HG02943 (cell line): ENCODE measurements around the gene TRIM7.
"Not testable (repeated sequence)": the region's sequence is repeated elsewhere in the genome, so short reads cannot be mapped to it uniquely, and the experiment has no call there.

Experiments
- ATAC-seq: cut with Tn5 transposase; IDR thresholded peaks from one replicate; pipeline ENCODE4 v1.9.1; 2021; ENCODE audit warnings: mild to moderate bottlenecking, low read depth, moderate library complexity; ENCODE audit not compliant: unreplicated experiment

TRIM7 gene

DNA sequence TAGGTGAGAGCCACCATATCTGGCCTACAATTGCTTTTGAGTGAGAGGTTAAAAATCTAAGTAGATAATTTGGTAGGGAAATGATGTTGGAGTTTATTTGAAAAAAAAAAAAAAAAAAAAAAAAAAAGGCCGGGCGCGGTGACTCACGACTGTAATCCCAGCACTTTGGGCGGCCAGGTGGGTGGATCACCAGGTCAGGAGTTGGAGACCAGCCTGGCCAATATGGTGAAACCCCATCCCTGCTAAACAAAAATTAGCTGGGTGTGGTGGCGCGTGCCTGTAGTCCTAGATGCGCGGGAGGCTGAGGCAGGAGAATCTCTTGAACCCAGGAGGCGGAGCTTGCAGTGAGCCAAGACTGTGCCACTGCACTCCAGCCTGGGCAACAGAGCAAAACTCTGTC, 9.3 kb upstream of the TRIM7 start:
- not testable (repeated sequence) for ATAC-seq

DNA sequence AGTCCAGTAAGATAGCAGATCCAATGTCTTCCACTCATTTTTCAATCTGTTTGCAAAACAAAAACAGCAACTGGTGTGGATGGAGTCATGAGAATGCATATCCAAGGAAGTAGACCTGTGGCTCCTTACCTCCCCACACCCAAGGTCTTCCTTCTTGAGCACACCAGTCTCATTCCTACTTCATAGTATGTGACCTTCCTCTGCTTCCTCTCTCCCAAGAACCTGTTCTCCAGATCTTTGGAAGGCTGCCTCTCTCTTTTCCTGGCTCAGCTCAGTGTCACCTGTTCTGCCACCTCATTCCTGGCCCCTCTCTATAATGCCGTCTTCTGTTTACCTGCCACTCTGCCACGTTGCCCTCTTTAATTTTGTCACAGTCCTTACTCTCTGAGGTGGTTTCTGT, 7.9 kb upstream of the TRIM7 start:
- no peak for ATAC-seq

DNA sequence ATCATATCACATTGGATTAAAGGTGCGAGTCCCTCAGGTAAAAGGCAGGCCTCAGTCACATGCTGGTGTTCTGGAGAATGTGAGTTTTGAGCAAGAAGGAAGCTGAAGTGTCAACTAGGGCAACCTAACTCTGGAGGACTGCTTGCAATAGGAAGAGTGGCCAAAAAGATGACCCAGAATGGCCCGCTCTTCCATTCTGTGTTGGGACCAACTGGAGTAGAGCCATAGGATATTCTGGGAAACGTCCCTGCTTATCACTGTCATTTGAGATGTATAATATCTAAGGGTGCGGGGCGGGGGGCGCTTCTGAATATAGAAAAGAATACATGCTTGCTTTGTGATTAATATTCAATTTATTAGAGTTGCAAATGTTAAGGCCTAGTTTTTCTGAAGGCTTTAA, 7.1 kb upstream of the TRIM7 start:
- no peak for ATAC-seq

DNA sequence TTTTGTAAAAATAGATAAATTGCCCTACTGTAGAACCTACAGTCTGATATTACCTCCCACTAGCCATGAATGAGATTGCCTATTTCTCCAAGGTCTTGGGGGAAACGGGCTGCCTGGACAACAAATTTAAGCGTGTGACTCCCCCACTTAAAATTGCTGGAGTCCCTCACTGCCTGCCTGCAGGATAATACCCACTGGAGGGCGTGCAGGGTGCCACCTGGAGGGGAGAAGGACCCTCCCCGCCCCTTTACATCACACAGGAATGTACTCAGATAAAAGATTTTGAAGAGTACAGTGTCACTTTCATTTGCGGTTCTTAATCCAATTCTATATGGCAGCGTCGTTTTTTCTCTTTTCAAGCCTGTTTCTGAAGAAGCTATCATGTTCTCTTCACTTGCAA, 6.2 kb upstream of the TRIM7 start:
- no peak for ATAC-seq

DNA sequence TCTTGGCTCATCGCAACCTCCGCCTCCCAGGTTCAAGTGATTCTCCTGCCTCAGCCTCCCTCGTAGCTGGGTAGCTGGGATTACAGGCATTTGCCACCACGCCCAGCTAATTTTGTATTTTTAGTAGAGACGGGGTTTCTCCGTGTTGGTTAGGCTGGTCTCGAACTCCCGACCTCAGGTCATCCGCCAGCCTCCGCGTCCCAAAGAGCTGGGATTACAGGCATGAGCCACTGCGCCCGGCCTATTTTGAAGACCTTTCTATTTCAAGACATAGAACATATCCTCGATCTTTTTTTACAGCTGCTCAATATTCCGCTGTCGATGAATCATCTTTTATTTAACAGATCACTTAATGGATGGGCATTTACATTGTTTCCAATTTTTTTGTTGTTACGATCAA, 5.7 kb upstream of the TRIM7 start:
- not testable (repeated sequence) for ATAC-seq

DNA sequence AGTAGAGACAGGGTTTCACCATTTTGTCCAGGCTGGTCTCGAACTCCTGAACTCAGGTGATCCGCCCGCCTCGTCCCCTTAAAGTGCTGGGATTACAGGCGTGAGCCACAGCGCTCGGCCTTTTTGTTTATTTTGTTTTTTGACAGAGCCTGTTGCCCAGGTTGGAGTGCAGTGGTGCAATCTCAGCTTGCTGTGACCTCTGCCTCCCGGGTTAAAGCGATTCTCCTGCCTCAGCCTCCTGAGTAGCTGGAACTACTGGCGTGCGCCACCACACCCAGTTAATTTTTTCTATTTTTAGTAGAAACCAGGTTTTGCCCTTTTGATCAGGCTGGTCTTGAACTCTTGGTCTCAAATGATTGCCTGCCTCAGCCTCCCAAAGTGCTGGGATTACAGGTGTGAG, 5.2 kb upstream of the TRIM7 start:
- not testable (repeated sequence) for ATAC-seq

DNA sequence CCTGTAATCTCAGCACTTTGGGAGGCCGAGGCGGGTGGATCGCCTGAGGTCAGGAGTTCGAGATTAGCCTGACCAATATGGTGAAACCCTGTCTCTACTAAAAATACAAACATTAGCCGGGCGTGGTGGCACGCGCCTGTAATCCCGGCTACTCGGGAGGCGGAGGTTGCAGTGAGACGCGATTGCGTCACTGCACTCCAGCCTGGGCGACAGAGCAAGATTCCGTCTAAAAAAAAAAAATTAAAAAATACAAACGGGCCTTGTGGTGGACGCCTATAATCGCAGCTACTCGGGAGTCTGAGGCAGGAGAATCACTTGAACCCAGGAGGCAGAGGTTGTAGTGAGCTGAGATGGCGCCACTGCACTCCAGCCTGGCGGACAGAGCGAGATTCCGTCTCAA, 4.0 kb upstream of the TRIM7 start:
- ATAC-seq = not testable (repeated sequence)

DNA sequence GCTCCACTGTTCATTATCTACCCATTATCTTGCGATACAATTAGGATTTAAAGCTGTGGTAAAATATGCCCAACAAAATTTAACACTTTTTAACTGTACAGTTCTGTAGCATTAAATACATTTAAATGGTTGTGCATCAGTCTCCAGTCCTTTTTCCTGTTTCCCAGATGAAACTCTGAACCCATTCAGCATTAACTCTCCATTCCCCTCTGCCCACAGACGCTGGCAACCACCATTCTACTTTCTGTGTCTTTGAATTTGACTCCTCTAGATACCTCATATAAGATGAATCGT, 2.9 kb upstream of the TRIM7 start:
- no peak for ATAC-seq

DNA sequence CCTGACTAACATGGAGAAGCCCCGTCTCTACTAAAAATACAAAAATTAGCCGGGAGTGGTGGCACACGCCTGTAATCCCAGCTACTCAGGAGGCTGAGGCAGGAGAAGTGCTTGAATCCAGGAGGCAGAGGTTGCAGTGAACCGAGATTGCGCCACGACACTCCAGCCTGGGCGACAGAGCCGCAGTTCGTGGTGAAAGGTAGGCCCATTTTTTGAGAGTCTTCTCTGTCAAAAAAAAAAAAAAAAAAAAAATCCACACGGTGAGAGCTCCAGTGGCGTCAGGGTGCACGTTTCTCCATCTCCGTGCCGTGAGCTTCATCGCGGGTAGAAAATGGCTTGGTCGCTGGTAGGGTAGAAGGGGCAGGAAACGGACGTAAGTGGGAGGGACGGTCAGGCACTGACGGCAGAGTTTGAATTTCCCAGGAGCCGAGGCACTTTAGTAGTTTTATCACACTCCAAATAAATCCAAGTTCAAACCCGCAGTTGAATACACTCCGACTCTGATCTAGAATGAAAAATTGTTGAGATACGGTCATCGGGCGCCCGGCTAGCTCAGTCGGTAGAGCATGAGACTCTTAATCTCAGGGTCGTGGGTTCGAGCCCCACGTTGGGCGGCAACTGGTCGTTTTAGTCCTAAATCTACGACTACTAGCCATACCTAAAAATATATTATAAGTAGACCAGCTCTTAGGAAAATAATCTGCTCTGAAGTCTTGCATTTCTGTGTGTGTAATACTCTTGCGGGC, 2.4 kb upstream of the TRIM7 start:
- ATAC-seq = peak; percentile 45

DNA sequence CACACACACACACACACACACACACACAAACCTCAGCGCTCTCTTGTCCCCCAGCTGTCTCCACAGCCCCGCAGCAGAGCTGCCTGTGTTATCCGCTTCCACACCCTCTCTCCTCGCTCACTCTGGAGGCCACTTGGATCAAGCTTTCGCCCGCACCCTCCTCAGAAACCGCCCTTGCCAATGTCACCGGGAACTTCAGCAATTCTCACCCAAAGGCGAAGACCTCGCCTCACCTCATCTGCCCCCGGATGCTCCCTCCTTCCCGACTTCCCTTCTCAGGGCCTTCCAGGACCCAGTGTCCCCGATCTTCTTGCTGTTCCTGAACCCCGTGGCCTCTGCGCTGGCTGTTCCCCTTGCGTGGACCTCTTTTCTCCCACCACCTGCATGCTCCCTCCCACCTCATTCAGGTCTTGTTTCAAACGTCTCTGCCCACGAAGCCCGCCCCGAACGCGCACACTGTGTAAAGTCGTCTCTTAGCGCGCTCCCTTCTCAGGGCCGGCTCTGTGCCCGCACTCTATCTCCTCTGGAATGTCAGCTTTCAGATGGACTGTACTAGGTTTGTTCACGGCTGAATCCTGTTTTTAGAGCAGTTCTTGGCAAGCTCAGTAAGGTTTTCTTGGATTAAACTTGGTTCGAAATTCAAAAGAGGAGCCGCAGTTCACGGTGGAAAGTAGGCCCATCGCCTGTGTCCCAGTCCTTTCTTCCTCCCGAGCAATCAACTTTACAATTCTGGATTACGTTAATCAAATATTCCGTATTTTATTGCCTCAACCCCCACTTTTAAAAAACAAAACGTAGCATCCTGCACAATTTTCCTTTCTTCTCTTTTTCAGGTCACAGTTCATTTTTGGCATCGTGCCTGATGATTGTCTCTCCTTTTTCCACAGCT, 1.0 kb upstream of the TRIM7 start:
- ATAC-seq = no peak

DNA sequence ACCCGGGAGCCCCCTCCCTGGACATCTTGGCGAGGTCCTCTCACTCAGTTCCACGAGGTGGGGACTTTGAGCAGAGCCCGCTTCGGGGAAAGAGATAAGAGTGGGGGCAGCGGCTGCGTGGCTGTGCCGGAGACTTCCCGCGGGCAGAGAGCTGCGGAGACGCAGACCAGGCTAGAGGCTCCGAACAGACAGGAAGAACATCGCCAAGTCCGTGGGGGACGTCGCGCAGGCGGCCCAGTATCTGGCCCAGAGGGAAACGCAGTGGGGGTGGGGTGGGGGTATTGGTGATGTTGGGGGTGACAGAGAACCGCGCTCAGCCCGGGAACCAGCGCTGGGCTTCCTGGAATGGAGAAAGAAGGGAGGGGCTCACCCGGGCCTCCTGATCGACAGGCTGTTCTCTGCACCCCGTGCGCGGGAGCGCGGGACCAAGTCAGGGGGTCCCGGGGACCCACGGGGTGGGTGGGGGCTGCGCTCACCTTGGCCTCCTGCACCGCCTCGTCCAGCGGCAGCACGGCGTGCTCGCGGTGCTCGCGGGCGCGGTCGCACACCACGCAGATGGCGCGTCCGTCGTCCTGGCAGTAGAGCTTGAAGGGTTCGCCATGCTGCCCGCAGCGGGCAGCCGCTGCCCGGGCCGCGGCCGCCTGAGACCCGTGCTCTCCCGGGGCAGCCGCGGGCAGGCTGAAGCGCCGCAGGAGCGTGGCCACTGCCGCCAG, 727 bp downstream of the TRIM7 start:
- no peak for ATAC-seq

DNA sequence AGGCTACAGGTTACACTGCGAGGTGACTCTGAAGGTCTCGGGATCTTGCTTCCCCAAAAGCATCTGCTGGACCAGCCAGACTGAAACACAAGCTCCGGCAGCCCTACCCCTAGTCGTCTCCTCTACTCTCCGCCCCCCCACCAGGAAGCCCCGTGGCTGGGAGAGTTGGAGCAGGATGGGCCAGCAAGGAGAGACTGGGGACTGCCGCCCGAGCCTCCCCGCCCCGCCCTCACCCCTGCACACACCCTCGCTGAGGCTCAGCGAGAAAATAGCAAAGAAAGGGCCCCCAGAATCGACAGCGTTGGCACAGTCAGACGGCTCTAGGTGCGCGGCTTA, 1.3 kb downstream of the TRIM7 start:
- no peak for ATAC-seq

DNA sequence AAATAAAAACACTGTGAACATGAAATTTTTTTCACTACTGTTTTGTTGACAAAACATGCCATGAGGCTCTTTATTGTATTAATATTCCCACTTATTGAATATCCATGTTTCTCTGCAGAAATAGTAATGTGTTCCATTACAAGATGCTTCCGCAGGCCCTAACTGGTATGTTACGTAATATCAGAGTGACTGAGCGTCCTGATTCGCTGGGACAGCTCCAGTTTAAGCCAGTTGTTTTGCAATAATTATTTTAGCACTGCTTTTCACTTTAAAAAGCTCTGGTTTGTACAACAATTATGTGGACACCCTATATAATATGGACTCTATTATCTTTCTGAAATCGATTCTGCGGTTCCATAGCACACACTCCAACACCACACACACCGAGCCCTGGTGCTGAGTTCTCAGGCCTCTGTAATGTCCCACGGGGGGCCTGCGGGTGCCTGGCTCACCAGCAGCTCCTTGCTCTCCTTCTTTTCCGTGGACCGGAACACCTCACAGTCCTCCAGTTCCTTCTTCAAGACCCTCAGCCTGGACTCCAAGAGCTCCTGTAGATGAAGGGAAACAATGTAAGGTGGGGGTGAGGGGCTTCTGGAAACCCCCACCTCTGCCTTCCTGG, 1.8 kb downstream of the TRIM7 start:
- no peak for ATAC-seq

DNA sequence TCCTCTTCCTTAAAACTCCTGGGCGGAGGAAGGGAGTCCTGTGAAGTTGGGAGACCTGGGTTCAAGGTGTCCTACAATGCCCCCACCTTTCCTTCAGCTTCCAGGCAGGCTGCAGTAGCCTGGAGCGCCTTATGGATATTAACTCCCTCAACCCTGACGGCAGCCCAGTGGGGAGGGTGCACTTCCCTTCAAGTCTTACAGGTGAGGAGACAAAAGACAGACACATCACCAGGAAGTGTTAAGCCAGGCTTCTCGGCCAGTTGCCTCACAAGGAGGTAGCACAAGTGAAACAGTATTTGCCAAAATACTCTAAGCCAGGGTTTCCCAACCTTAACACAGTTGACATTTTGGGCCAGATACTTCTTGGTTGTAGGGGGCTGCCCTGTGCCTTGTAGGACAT, 4.2 kb downstream of the TRIM7 start:
- ATAC-seq = no peak

DNA sequence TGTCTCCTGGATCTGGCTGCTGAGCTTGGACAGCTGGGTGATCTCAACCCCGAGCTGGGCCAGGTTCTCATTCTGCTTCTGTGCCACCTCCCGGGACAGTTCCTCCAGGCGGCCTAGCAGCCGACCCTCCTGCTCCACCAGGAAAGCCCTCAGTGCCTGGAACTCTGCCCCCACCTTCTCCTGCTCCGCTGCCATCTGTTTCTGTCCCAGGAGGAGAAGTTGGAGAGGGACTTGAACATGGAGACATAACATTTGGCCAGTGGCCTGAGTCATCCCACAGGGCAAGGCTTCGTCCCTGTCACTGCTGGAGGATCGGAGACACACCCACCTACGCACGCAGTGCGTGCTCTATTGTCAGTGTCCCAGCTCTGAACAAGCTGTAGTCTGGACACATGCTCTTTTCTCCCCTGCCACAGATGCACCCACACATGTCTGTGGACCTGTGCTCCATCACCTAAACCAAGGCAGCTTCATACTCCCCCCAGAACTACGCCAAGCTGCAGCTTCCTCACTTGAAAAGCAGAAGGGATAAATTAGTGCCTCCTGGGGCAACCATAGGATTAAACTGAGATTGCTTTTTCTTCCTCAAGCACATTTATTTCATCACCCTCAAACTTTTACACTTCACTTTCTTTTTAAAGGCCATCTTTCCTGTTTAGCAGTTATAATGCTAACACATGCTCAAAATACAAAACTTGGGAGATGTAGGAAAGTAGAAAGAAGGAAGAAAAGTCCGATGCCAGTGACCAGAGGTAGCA, 4.9 kb downstream of the TRIM7 start:
- ATAC-seq = no peak

DNA sequence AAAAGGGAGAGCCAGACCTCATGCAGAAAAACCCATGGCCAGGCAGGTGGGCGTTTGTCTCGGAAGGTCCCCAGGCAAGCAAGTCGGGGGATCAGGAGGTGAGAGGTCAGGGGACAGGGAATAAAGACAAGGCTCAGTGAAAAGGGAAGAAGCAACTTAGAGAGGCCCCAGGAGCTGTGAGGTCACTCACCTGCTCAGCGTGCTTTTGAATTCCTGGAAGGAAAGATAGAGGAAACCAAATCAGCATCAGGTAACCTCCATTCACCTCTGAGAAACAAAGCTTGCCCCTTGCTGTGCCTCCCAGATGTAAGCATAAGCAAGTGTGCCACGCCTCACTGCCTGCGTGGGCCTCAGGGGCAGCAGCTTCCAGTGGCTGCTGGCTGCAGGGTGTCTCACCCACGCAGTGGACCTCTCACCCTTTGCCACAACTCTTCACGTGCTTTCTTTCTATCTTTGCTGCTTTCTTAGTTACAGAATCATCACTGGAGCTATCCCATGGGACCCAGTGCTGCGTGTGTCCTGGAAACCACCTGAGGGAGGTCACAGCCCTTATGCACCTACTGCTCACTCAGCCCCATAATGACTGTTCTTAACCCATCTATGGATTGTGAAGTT, 6.0 kb downstream of the TRIM7 start:
- ATAC-seq = peak; percentile 61

DNA sequence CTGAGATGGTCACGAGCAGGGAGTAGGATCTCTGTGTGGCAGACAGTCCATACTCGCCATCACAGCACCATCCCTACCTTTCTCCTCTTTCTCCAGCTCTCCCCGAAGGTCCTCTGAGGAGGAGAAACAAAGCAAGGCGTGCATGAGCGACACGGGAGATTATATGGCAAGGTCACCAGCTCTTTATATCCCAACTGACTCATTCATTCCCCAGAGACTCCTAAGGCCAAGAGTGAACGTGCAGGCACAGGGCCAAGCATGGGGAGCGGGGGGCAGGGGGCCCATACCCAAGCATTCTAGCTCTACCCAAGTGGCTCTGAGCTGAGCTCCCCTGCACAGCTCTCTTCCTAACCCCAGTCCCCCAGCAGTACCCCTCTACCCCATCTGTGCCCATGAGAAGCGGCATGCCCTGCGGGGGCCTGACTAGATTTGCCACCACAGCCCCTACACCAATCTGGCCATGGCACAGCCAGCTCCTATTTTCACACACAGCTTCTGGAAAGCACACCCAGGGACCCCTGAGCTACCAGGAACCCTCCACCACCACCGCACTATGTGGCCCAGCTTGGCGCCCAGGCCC, 6.8 kb downstream of the TRIM7 start:
- no peak for ATAC-seq

DNA sequence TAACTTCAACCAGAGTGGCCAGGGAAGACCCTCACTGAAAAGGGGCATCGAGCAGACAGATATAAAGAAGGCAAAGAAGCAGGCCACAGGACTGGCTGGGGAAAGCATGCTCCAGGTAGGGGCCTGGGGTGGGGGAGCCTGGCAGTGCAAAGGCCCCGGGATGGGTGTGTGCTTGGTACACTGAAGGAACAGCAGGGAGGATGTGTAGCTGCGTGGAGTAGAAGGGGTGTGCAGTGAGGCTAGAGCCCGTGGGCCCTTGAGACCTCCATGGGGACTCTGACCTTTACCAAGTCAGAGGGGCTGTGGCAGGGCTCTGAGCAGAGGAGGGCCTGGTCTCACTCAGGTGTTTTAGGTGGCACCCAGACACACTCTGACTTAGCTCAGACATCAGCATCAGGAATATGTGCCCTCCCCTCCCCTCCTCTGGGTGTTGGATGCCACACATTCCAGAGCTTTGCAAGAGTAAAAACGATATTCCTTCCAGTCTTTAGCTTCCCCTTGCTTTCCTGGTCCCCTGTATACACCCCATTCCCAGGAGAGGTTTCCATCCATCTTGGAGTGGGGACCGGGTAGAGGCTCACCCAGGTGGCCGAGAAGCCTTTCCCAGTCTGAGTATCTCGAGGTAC, 7.6 kb downstream of the TRIM7 start:
- no peak for ATAC-seq

DNA sequence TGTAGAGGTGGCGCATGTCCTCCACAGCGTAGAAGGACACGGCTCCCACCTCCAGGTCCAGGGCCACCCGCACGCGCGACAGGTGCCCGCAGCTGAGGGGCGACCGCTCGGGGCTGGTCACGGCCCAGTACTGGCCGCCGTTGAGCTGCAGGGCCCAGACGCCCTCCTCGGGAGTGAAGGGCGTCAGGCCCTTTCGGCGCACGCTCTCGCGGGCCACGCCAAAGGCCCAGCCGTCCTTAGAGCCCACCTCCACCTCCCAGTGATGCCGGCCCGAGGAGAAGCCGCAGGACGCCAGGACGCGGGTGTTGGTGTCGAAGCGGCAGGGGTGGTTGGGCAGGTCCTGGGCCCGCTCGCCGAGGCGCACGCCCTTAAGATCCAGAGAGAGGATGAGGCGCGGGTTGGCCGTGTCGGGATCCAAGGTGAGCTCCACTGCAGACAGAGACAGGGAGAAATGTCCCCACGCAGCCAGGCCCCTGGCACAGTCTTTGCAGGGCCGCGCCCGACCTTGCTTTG, 9.7 kb downstream of the TRIM7 start:
- ATAC-seq = no peak
